ENCODE measurements around the gene SYNE2. TPM values are rescaled to one million over a fixed set of nuclear protein-coding genes. Genes with fewer than 3 reads are reported as not detected.

SYNE2 gene
- total and polyA plus RNA-seq, 10 of the 15 experiments (the other 5 are each of a cell fraction or from before 2014, with no cell fraction given): 2.1 to 52.7 (median 38.1) TPM

DNA sequence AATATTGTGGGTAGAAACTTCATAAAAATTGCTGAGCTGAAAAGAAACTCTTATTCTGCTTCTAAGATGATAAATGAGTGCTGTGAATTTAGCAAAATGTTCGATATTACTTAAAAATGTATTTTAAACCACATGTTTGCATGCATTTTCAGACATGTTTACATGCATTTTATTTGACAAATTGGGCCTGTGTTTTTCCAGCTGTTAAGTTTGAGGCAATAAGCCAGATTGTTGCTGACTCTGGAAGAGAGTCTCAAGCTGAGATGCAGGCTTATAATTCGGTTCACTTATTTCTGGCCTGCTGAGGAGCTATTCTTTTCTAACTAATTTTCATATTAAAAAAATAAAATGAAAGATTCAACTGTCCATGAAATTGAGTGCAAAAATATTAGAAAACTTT, 110.1 kb downstream of the SYNE2 start:
- POLR2A ChIA-PET: no interaction called here
- intact Hi-C loops (cut with micrococcal nuclease; ENCODE audit: unreplicated experiment): no loop called here

More for the DNA sequence above, 110.1 kb downstream of the SYNE2 start:
- BruUV-seq (replicated peaks): no TSS peak
- Histone ChIP-seq H3K79me2 (ENCODE audit: control insufficient read depth, insufficient read depth, low read length) (no peaks in the 10 kb centered on the region), H4K20me1 (ENCODE audit: control insufficient read depth, insufficient read depth) (no peaks in the 10 kb centered on the region), H3K4me3 (no peak overlapping the region), H3K4me2 (ENCODE audit: control insufficient read depth, insufficient read depth) (no peak overlapping the region), H2AFZ (ENCODE audit: control insufficient read depth, low read depth, low read length) (no peak overlapping the region), H3K9ac (ENCODE audit: control insufficient read depth, insufficient read depth, low read length) (no peak overlapping the region), H3K9me3 (replicated peaks; ENCODE audit: control insufficient read depth, insufficient read depth, low read length) (no peaks in the 10 kb centered on the region), H3K27me3 (replicated peaks in 1 of 2; ENCODE audit: control insufficient read depth in 2 of 2, insufficient read depth in 2 of 2, low read length in 1 of 2) (no peaks in the 10 kb centered on the region), H3K4me1 (ENCODE audit: control insufficient read depth, insufficient read depth, low read length) (no peaks in the 10 kb centered on the region), H3K36me3 (ENCODE audit: control insufficient read depth in 2 of 2, insufficient read depth in 2 of 2, low read length in 1 of 2) (peaks cover 0 to 12% of the 10 kb centered on the region in 2 experiments; a peak in 3 of 4 replicates), H3K27ac (ENCODE audit: control insufficient read depth, insufficient read depth) (no peak overlapping the region)
- SMC1A ChIA-PET (ENCODE audit: uncharacterized antibody, unreplicated experiment): interaction anchor here (0.6 to 2.4 kb wide), 5 partner anchors 9 to 17 kb away, joined by 3 to 11 read pairs (median 3); no protein-coding TSS in a partner anchor
- 38% methylated on average over 2 of the region's 2 CpGs for WGBS (ENCODE audit: insufficient coverage, insufficient replicate concordance, low lambda C conversion rate, missing lambda C conversion rate)
- no peak for ATAC-seq
- in situ Hi-C loops (cut with MboI): no loop called here
- RAD21 ChIA-PET (ENCODE audit: unreplicated experiment): interaction anchor here (0.9 to 1.1 kb wide), 2 partner anchors 99 to 153 kb away, joined by 3 read pairs; no protein-coding TSS in a partner anchor
- FAIRE-seq: no peak
- no peak for DNase-seq (ENCODE audit: low read depth, low spot score)
- CTCF ChIA-PET: interaction anchor here (0.7 to 1.4 kb wide), 2 partner anchors 9 to 48 kb away, joined by 3 read pairs; no protein-coding TSS in a partner anchor
- TF ChIP-seq RCOR1 (conservative IDR thresholded peaks at IDR 0.05; ENCODE audit: low read depth, low read length) (no peak), STAT3 (IDR thresholded peaks at IDR 0.05; ENCODE audit: low read depth, low read length) (no peak), WRNIP1 (IDR thresholded peaks at IDR 0.05; ENCODE audit: borderline replicate concordance, low read depth, low read length) (no peak), ZBED1 (IDR thresholded peaks at IDR 0.05; ENCODE audit: borderline replicate concordance) (no peak), ZSCAN29 (IDR thresholded peaks at IDR 0.05) (no peak), NFXL1 (IDR thresholded peaks at IDR 0.05; ENCODE audit: borderline replicate concordance) (no peak), CBX3 (IDR thresholded peaks at IDR 0.05; ENCODE audit: borderline replicate concordance, low read depth) (no peak), KLF5 (IDR thresholded peaks at IDR 0.05; ENCODE audit: partially characterized antibody) (no peak), NR2F1 (conservative IDR thresholded peaks at IDR 0.05) (no peak), CHD2 (IDR thresholded peaks at IDR 0.05; ENCODE audit: borderline replicate concordance, low read depth, low read length) (no peak), BMI1 (IDR thresholded peaks at IDR 0.05; ENCODE audit: borderline replicate concordance) (no peak), SIN3A (IDR thresholded peaks at IDR 0.05; ENCODE audit: low read depth, low read length) (no peak), LARP7 (IDR thresholded peaks at IDR 0.05) (no peak), CHD4 (IDR thresholded peaks at IDR 0.05) (no peak), TARDBP (IDR thresholded peaks at IDR 0.05; ENCODE audit: borderline replicate concordance) (no peak), GABPA (IDR thresholded peaks at IDR 0.05; ENCODE audit: low read depth) (no peak), NFIC (IDR thresholded peaks at IDR 0.05; ENCODE audit: low read depth, low read length) (no peak)
- TF ChIP-seq, protein P1, sequence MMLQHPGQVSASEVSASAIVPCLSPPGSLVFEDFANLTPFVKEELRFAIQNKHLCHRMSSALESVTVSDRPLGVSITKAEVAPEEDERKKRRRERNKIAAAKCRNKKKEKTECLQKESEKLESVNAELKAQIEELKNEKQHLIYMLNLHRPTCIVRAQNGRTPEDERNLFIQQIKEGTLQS (IDR thresholded peaks at IDR 0.05; ENCODE audit: borderline replicate concordance, extremely low read depth, low read depth, low read length): no peak
- TF ChIP-seq, protein P2, sequence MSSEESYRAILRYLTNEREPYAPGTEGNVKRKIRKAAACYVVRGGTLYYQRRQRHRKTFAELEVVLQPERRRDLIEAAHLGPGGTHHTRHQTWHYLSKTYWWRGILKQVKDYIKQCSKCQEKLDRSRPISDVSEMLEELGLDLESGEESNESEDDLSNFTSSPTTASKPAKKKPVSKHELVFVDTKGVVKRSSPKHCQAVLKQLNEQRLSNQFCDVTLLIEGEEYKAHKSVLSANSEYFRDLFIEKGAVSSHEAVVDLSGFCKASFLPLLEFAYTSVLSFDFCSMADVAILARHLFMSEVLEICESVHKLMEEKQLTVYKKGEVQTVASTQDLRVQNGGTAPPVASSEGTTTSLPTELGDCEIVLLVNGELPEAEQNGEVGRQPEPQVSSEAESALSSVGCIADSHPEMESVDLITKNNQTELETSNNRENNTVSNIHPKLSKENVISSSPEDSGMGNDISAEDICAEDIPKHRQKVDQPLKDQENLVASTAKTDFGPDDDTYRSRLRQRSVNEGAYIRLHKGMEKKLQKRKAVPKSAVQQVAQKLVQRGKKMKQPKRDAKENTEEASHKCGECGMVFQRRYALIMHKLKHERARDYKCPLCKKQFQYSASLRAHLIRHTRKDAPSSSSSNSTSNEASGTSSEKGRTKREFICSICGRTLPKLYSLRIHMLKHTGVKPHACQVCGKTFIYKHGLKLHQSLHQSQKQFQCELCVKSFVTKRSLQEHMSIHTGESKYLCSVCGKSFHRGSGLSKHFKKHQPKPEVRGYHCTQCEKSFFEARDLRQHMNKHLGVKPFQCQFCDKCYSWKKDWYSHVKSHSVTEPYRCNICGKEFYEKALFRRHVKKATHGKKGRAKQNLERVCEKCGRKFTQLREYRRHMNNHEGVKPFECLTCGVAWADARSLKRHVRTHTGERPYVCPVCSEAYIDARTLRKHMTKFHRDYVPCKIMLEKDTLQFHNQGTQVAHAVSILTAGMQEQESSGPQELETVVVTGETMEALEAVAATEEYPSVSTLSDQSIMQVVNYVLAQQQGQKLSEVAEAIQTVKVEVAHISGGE (CRISPR knock-in tag; IDR thresholded peaks at IDR 0.05): no peak
- TF ChIP-seq, protein P3, sequence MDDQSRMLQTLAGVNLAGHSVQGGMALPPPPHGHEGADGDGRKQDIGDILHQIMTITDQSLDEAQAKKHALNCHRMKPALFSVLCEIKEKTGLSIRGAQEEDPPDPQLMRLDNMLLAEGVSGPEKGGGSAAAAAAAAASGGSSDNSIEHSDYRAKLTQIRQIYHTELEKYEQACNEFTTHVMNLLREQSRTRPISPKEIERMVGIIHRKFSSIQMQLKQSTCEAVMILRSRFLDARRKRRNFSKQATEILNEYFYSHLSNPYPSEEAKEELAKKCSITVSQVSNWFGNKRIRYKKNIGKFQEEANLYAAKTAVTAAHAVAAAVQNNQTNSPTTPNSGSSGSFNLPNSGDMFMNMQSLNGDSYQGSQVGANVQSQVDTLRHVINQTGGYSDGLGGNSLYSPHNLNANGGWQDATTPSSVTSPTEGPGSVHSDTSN (IDR thresholded peaks at IDR 0.05; ENCODE audit: insufficient replicate concordance, low read depth, low read length): no peak
